ENCODE results near the gene STMN3. TPM values are rescaled to one million over a fixed set of nuclear protein-coding genes. Genes with fewer than 3 reads are reported as not detected.

Gene STMN3
- total RNA-seq, 1 donor from 2014 or later, result 12.1 TPM

- no peak overlapping the region for H3K27ac ChIP-seq
Observed at GRCh38 chr20:63622096-63622495, 31.1 kb downstream of the STMN3 start.

GRCh38 chr20:63620991-63621390 lies 32.2 kb downstream of the STMN3 start:
- intact Hi-C loops (cut with DNase I), result no loop called here
- Histone ChIP-seq H3K36me3 (peaks cover 32% of the 10 kb centered on the region), H3K4me1 (peaks cover 8% of the 10 kb centered on the region)

More at GRCh38 chr20:63622096-63622495, 31.1 kb downstream of the STMN3 start:
- Histone ChIP-seq H3K4me3 (no peak overlapping the region), H3K9me3 (no peaks in the 10 kb centered on the region), H3K27me3 (ENCODE audit: low read depth) (no peaks in the 10 kb centered on the region), H3K4me1 (peaks cover 8% of the 10 kb centered on the region), H3K36me3 (peaks cover 21% of the 10 kb centered on the region)
- intact Hi-C loops (cut with DNase I), result no loop called here
- TF ChIP-seq CTCF (IDR thresholded peaks at IDR 0.05), result no peak
- ATAC-seq (no peak), DNase-seq (no peak)

GRCh38 chr20:63619505-63619904 lies 33.7 kb downstream of the STMN3 start:
- no peak overlapping the region for H3K27ac ChIP-seq
- intact Hi-C loops (cut with DNase I), result no loop called here
- H3K4me3 ChIP-seq, result no peak overlapping the region
- no peaks in the 10 kb centered on the region for H3K9me3 ChIP-seq
- no peaks in the 10 kb centered on the region for H3K27me3 ChIP-seq (ENCODE audit: low read depth)
- no peaks in the 10 kb centered on the region for H3K4me1 ChIP-seq
- peaks cover 44% of the 10 kb centered on the region for H3K36me3 ChIP-seq
- no peak for ATAC-seq
- no peak for TF ChIP-seq CTCF (IDR thresholded peaks at IDR 0.05)
- no peak for DNase-seq

More at GRCh38 chr20:63620991-63621390, 32.2 kb downstream of the STMN3 start:
- Histone ChIP-seq H3K27ac (no peak overlapping the region), H3K9me3 (no peaks in the 10 kb centered on the region), H3K4me3 (no peak overlapping the region), H3K27me3 (ENCODE audit: low read depth) (no peaks in the 10 kb centered on the region)
- ATAC-seq (peak in 1 of 2 donors; percentile 27), DNase-seq (no peak)
- TF ChIP-seq CTCF (IDR thresholded peaks at IDR 0.05), result no peak

- no peak overlapping the region for H3K4me3 ChIP-seq
- H3K36me3 ChIP-seq, result peaks cover 44% of the 10 kb centered on the region
- no peaks in the 10 kb centered on the region for H3K27me3 ChIP-seq (ENCODE audit: low read depth)
- H3K4me1 ChIP-seq, result no peaks in the 10 kb centered on the region
- H3K9me3 ChIP-seq, result no peaks in the 10 kb centered on the region
- intact Hi-C loops (cut with DNase I), result no loop called here
- DNase-seq (no peak), ATAC-seq (no peak)
- no peak for TF ChIP-seq CTCF (IDR thresholded peaks at IDR 0.05)
- no peak overlapping the region for H3K27ac ChIP-seq
Observed at GRCh38 chr20:63619086-63619485, 34.1 kb downstream of the STMN3 start.

GRCh38 chr20:63618291-63618980 lies 34.8 kb downstream of the STMN3 start:
- H3K4me1 ChIP-seq, result peaks cover 3% of the 10 kb centered on the region
- H3K4me3 ChIP-seq, result no peak overlapping the region
- intact Hi-C loops (cut with DNase I), result no loop called here
- H3K27me3 ChIP-seq (ENCODE audit: low read depth), result no peaks in the 10 kb centered on the region
- TF ChIP-seq CTCF (IDR thresholded peaks at IDR 0.05), result no peak
- H3K36me3 ChIP-seq, result peaks cover 44% of the 10 kb centered on the region
- DNase-seq (no peak), ATAC-seq (peak in 1 of 2 donors; percentile 4)
- H3K9me3 ChIP-seq, result no peaks in the 10 kb centered on the region
- H3K27ac ChIP-seq, result no peak overlapping the region

Measured in lower lobe of right lung (tissue), 2 donors.